Stimulated activated CD4-positive, alpha-beta T cell treated with anti-CD3 and anti-CD28 coated beads, Interleukin-15, amount 100 ng/mL, for 1 hour (primary cell): ENCODE data around the gene MEF2D.

Source experiments
- DNase-seq, 2 donors: peaks; one replicate each; pipeline ENCODE4 v3.0.0-alpha.2; 2020; ENCODE audit warnings: low read depth in 1 of 2, low spot score in 1 of 2

The MEF2D gene

DNA sequence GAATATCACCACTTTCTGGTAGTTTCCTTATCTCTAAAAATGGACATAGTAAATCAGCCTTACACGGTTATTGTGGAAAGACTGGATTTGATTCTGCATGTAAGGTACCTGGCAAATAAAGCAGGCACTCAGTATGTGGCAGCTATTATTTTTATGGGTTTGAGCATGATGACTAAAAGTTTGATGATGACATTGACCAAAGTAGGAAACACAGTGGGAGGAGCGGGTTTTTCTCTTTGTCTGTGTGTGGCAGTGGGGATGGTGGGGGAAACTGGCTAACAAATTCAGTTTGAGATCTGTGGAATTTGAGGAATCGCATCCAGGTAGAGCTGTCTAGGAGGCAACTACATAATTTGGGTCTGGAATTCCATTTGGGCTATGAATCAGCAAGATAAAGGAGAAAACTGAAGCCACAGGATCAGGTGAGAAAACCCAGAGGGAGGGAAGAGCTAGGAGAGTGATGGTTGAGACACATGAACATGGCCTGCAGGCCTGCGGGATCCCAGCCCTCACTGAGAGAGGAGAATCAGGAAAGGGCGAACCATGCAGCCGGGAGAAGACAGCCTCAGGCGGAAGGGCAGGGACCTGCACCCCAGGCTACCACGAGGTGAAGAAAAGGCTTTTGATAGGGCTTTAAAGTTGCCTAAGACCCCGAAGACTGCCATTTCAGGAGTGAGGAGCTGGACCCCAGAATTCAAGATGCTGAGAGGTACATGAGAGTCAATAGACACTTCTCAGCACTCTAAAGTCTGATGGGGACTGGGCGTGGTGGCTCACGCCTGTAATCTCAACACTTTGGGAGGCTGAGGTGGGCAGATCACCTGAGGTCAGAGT lies 52.2 kb downstream of the MEF2D start:
- DNase-seq: no peak

DNA sequence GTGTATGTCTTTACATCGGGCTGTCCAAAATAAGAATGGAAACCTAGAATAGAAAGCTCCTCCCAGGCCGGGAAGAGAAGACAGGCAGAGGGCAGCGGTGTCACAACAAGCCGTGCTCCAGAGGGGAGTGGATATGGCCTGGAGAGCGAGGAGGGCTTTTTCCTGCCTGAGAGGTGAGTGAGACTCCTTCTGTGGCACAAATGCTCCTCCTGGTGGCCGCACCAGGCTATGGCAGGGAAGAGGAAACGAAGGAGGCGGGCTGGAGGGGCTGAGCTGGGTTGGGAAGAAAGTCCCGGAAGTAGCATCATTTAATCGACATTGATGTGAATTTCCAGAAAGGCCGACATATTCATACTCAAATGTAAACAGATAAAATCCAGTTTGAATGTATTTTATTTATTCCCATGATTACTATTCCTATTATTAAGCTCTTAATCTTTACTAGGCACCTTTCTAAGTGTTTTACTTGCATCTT lies 54.7 kb downstream of the MEF2D start:
- peak; percentile 58 to 67 for DNase-seq

DNA sequence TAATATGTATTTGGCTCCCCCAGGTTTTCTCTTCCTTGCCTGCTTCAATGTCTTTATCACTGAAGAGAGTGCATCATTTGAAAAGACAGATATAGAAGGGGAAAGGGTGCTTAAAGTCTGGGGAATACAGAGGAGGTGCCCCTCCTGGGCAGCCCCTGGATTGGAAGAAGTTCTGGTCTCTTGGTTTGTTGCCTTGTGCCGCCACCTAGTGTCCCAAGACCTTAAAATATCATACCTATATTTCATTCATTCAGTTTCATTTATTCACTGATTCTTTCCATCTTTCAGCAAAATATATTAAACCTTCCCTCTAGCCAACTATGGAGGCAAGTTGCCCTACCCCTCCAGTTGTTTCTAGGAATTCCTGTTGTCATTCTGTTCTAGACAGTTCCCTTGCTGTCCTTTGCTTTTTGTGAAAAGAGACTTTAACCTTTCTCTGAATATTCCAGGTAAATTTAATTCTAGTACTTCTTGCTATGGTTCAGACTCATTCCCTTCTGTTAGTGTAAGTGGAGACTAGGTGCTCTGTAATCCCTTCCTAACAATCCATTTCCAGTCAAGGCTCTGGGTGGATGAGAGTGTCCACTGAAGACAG lies 56.1 kb downstream of the MEF2D start:
- no peak for DNase-seq

DNA sequence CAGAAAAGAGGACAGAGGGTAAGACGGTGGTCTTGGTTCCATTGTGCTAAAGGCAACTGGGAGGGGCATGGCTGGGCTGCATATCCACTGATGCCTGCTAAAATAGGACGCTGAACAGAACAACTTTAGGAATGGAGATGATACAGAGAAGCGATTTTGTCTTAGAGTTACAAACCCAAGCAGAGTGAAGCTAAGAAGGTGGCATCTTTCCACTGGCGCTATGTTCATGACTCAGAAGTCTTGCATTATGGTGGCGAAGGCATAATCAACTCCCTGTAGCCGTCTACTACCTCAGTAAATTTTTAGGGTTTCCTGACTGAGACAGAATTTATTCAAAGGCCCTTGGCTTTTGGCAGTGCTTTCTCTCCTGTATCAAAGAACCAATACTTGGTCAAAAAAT lies 57.3 kb downstream of the MEF2D start:
- DNase-seq: no peak

DNA sequence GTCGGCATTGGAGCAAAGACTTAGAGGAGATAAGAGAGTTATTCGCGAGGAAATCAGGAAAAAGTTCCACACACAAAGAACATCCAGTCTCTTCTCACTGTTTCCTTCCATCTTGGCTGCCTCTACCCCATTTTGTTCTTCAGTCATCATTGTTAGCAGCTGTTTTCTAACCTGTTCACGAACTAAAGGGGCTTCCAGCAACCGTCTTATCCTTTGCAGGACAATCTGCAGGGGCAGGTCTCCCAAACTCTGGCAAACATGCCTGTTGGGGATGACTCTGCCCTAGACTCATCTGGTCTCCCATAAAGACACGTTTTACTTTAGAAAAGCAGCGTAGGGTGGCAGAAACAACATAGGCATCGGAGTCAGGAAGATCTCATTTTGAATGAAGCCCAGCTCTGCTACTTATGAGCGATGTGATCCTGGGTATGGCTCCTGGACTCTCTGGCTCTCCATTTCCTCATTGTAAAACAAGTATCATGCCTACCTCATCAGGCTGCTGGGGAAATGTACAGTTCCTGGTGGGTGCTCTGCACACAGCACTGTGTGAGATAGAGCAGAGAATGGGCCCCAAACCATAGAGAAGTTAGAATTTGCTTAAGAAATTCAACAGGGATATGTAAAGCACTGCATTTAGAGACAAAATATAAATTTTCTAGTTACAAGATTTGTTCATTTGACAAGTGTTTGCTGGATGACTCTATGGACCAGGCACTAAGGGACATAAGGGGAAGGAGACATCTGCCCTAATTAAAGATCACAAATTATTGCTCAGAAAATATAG lies 59.7 kb downstream of the MEF2D start:
- no peak for DNase-seq

DNA sequence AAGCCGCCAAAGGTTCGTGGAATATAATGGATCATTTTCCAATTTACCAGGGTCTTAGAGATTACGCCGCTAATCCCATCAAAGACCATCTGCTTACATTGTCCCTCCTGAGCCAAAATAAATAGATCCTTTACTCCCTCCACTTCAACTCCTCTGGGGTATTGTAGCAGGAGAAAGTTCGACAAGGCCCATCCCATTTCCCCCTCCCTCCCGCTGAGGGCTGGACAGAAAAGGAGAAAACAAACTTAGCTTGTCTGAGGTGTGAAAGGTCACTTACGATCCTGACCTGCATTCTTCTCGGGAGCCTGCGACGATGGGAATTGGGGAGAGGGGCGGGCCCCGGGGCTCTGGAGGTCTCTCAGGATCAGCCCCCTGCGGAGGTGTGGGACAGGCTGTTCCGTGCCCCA lies 60.8 kb downstream of the MEF2D start:
- DNase-seq: no peak

DNA sequence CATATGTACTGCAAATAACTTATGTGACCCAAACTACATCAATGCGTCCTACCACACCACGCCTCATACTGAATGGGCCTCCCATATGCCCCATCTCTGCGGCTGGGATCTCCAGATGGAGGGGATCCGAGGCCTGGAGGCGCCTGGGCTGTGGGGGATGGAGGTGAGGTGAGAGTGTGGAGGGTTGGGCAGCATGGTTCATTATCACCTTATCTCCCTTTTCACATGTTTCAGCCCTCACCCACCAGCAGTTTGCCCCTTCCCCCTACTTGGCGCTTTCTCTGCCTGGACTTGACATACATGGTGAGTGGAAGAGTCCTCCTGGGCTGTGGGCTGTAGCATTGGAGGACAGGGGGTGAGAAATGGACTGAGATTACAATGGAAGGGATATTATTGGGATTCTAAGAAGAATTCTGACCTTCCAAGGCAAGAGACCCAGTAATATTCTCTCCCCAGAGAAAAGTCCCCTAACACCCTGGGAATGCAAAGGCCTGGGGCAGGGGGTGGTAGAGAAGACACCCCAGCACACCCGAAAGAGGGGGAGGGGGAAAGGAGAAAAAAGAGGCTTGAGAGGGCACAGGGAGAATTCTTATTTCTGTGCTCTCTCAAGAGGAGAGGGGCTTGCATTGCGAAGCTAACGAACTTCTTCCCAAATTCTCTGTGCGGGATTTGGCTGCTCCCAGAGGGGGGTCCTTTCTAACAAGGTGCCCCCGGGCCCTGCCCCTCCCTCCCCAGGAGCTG lies 61.4 kb downstream of the MEF2D start:
- no peak for DNase-seq

DNA sequence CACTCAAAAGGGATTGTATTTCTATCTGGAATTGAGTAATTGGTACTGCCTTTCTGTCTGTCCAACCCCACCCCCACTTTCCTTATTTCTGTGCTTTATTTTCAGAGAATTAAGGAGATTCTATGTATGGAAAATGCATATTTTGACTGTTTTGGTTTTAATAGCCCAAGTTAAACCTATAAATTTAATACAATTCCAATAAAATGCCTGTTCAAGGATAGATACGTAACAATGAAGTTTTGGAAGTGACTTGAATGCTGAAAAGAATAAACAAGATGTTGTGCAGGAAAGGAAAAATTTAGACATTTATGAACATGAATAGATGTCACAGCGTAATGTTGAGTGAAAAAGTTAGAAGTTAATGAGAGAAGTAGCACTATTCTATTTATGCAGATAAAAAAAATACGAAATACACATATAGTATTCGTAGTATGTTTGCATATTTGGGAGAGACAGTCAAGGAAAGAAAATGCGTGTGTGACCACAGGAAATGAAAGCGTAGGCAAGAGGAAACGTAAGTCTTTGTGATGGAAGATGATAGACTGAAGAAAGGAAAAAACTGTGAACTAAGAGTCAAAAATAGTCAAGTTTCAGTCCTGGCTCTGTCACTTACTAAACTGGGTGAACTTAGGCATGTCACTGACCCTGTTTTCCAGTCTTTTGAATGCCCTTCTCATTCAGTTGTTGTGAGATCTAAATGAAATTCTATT lies 62.1 kb downstream of the MEF2D start:
- no peak for DNase-seq

DNA sequence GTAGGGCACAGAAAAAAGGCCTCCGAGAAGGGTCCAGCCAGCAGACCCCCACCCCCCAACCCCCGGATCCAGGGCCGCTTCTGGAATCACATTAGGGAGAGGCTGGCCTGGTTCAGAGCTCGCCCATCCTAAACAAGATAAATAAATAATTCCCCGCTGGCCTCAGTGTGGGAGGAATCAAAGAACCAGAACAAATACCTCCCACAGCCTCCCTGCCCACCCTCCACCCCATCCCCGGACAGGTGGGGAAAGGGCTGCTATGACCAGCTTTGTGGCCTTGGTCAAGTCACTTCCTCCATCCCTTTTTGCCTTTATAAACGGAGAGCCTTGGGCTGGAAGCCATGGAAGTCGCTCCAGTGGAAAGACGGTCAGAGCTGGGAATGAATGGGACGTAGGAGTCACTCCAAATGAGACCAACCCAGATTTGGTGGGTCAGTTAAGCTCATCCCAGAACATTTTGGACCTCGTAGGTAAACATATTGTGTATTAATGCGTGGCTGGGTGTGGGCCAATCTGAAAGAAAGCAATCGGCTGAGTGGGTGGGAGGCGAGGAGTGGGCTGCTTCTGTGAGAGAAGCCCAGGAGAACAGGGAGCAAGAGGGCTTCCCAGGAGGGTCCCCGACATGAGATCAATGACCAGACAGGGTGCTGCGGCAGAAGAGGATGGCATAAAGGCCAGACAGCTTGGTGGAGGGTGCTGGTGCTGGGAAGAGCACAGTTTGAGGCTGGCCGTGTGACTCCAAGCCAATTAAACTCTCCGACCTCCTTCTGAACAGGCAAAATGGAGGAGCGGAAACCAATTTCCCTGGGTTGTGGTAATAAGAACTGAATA lies 63.3 kb downstream of the MEF2D start:
- no peak for DNase-seq

DNA sequence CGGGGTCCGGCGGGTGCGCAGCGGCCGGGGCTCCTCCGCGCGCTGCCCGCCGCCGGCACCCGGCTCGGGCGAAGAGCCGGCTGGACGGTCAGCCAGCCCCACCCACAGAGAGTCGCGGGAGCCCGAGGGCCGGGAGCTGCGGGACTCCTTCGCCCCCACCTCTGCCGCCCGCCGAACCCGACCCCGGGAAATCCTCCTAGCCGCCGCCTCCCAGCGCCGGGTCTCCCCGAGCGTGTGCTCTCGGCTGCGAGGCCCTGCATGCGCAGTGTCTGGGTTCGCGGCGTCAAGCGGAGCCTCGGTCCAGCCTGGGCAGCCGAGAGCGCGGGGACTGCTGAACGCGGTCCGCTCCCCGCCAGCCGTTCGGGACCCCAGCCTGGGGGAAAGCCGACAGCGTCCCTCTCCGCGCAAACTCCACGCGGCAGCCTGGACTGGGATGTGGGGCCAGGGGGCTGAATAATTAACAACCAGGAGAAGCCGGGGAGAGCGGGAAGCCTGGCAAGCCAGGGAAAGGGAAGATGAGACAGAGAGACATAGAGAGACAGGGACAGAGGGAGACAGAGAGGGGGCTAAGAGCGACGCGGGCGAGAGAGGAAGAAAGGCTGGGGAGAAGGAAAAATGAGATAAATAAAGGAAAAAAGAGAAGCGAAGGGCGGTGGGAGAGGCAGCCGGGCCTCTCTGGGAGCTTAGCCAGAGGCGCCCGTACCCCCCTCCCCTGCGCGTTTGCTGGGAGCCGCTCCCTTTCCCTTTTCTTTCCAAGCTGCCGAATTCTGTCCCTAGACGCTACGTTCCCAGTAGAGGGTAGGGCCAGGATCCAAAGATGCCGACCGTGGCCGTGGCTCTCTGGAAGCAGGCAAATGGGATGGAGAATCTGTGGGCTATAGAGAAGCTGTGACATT lies 64.2 kb downstream of the MEF2D start:
- no peak for DNase-seq

DNA sequence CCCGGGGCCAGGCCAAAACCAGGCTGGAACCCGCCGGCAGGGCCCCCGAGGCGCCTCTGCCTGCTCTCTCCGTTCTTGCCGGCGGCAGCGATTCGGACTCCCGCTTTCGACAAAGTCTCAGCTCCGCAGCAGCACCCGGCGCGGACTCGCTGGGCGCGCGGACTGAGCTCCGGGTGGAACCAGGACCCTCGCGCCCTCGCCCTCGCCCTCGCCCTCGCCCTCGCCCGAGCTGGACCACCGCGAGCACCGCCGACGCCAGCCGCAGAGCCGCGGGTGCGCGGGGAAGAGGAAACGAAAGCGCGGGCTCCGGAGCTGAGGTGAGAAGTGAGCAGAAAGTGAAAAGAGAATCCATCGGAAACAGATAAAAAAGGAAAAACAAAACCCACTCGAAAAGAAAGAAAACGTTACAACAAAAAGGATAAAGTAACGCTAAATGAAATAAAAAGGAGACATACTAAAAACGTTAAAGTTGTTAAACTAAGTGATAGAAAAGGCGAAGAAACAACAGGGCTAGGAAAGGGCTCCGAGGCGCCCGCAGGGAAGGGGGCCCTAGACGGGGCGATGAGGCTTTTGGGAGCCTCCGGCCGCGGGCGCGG lies 64.9 kb downstream of the MEF2D start:
- DNase-seq: no peak

DNA sequence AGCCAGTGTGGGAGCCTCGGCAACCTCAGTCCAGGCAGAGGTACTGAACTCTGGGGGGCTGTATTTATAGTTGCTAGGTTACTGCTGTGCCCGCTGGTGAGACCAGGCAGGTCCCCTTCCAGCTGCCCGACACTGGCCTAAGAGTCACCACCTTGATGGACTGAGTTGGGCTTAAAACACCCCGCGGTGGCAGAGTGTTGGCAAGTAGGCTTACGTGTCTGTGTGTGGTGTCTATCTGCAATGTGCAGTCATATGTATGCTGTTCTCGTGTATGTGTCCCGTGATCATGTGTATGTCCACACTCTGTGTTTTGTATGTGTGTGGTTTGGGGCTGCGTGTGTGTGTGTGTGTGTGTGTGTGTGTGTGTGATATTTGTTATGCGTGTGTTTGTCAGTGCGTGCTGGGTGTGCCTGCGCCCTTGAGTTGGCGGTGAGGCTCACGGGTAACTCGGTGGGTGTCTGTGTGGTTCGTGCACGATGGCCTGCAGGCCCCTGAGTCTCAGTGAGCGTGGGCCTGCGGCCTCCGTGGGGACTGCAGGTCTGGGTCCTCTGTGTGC lies 65.5 kb downstream of the MEF2D start:
- DNase-seq: no peak

DNA sequence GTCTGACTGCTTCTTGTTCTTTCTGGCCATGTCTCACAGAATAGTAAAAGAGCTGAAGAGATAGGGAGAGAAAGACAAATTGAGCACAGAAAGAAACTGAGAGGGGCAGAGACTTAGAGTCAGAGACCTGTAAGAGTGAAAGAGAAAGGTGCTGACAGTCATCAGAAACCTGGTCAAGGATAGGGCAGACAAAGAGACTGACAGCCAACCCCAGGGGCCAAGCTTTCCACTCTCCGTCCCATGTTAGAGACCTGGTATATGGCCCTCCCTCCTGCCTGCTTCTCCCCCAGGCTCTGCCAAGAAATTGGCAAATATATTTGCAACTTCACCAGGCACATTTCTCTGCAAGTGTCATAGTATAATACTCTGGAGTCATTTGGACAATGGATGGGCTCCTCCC lies 67.0 kb downstream of the MEF2D start:
- no peak for DNase-seq

DNA sequence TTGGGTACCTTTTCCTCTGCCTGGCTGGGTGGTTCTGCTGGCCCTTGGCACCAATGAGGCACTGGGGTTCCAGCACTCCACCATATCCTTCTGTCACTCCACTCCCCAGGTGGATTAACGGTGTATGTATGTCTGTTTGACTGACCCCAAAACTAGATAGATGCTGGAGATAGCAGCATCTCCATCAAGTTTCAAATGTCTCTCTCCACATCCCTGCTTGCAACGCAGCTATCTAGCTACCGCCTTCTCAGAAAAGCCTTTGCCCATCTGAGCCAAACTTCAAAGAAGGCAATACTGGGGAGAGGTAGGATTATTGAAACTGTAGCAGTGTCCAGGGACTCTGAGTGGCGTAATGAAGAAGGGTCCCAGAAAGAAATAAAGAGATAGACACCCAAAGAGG lies 67.5 kb downstream of the MEF2D start:
- no peak for DNase-seq

DNA sequence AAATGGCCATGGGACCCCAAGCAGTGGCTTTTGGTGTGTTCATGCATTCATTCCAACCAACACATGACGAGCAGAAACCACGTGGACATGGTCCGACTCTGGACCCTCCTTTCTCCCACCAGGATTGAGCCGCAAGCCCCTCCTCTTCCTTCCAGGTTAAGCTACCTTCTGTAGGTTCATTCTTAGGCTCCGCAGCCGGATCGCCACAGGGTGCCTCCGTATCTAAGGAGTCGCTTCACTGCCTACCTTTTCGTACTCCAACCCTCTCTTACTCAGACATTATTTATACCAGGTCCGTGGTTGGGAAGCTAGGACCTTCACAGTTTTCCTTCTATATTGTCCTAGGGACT lies 67.9 kb downstream of the MEF2D start:
- DNase-seq: no peak

DNA sequence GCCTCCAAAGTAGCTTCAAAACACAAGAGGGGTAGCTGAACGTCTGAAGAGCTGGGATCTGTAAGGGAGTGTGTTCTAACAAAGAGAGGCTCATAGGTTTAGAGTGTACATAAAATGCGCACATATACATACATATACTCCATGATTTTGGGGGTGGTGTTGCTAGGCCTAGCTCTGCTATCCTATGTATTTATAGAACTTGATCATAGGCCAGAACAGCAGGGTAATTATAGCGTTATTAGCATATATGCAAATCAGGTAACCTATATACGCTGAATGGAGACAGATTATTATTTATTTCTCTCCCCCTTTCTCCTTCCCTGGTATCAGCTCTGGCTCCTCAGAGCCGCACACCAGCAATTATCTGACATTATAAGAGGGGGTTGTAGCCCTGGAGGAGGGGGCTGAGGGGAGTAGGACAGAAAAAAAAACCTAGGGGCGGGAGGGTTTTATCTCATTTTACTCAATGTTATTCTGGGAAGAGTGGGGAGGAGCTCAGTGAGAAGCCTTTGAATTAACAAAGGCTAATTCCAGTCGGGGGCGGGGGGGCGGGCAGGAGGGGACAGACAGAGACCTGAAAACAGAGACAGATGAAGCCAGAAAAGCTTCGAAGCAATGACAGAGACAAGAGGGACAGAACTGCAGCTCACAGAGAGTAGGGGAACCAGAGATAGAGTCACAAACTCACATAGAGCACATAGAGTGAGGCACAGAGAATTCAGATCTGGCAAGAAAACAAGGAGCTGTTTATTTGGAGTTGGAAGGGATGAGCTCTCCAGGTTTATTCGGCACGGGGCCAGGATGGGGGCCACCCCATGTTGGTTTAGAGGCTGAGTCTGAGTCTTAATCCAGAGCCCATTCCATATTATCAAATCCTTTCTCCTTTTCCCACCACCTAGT lies 68.6 kb downstream of the MEF2D start:
- no peak for DNase-seq

DNA sequence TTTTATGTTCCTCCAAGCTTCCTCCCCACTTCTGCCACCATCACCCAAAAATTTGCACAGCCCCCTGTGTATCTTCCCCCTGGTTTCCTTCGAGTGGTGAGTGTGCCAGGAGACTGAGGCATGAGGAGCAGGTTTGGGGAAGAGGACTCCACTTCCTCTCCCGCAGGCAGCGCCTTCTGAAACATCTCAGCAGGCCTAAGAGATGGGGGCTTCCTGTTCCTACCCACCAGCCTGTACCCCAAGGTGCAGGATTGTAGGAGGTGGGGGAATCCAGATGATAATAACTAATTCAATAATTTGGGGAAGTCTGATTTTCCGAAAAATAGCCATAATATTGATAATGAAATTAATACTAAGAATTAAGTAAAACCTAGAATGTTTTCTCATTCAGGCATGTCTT lies 69.2 kb downstream of the MEF2D start:
- no peak for DNase-seq
